Mesothelial cell of epicardium (in vitro differentiated cells): ENCODE data around the gene ZNF507. TPM values are rescaled to one million over a fixed set of nuclear protein-coding genes. Genes with fewer than 3 reads are reported as not detected.

Experiments
- DNase-seq, 2 experiments: peaks; one replicate each; pipeline ENCODE4 v3.0.0; 2021; ENCODE audit warnings: low spot score in 2 of 2; ENCODE audit not compliant: unreplicated experiment in 2 of 2
- H3K27ac Mint-ChIP-seq: 2 replicates; pipeline ENCODE4 v1.8.0; 2021; ENCODE audit warnings: mixed read lengths
- H3K27me3 Mint-ChIP-seq: 2 replicates; pipeline ENCODE4 v1.8.0; 2021; ENCODE audit warnings: low read depth, mixed read lengths
- H3K36me3 Mint-ChIP-seq: 2 replicates; pipeline ENCODE4 v1.8.0; 2021; ENCODE audit warnings: mixed read lengths
- H3K4me1 Mint-ChIP-seq: 2 replicates; pipeline ENCODE4 v1.8.0; 2021; ENCODE audit warnings: mixed read lengths
- H3K4me3 Mint-ChIP-seq: 2 replicates; pipeline ENCODE4 v1.8.0; 2021; ENCODE audit warnings: mild to moderate bottlenecking, moderate library complexity, mixed read lengths
- H3K9me3 Mint-ChIP-seq: 2 replicates; pipeline ENCODE4 v1.8.0; 2021; ENCODE audit warnings: mixed read lengths
- total RNA-seq: library from RNA; stranded (reverse); gene quantifications from 3 replicates; pipeline ENCODE4 v1.2.1, GENCODE V29; 2021
- TF ChIP-seq, protein P1 (sequence below): fragments of 200-600 bp; sonication (generic); IDR thresholded peaks from one replicate; pipeline ENCODE4 v1.5.0; 2021; ENCODE audit warnings: antibody characterized with exemption; ENCODE audit not compliant: unreplicated experiment

Gene ZNF507
- total RNA-seq, 1 donor from 2014 or later, result 33.6 TPM

DNA sequence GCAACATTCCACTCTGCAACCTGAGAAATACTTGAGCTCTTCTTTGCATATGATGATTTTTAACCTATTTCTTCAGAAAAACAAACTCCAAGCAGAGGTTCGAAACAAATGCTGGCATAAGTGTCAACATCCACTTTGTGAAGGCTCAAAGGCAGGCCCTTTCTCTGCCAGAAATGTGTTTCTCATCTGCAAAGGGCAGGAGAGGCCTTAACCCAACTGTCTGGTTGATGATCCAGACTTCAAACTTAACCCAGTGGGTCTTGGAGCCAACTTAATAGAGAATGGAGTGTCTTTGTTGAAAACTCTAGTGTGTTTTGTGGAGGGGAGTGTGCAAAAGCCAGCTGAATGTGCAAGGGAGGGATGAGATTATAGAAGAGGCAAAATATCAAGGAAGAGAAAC lies 28.3 kb upstream of the ZNF507 start:
- peaks cover 8% of the 10 kb centered on the region for H3K4me1 Mint-ChIP-seq
- no peaks in the 10 kb centered on the region for H3K36me3 Mint-ChIP-seq
- TF ChIP-seq, protein P1, sequence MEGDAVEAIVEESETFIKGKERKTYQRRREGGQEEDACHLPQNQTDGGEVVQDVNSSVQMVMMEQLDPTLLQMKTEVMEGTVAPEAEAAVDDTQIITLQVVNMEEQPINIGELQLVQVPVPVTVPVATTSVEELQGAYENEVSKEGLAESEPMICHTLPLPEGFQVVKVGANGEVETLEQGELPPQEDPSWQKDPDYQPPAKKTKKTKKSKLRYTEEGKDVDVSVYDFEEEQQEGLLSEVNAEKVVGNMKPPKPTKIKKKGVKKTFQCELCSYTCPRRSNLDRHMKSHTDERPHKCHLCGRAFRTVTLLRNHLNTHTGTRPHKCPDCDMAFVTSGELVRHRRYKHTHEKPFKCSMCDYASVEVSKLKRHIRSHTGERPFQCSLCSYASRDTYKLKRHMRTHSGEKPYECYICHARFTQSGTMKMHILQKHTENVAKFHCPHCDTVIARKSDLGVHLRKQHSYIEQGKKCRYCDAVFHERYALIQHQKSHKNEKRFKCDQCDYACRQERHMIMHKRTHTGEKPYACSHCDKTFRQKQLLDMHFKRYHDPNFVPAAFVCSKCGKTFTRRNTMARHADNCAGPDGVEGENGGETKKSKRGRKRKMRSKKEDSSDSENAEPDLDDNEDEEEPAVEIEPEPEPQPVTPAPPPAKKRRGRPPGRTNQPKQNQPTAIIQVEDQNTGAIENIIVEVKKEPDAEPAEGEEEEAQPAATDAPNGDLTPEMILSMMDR, result no peak
- H3K9me3 Mint-ChIP-seq, result no peaks in the 10 kb centered on the region
- no peak for DNase-seq
- H3K4me3 Mint-ChIP-seq, result no peak overlapping the region
- no peak overlapping the region for H3K27ac Mint-ChIP-seq
- H3K27me3 Mint-ChIP-seq, result peaks cover 10% of the 10 kb centered on the region

DNA sequence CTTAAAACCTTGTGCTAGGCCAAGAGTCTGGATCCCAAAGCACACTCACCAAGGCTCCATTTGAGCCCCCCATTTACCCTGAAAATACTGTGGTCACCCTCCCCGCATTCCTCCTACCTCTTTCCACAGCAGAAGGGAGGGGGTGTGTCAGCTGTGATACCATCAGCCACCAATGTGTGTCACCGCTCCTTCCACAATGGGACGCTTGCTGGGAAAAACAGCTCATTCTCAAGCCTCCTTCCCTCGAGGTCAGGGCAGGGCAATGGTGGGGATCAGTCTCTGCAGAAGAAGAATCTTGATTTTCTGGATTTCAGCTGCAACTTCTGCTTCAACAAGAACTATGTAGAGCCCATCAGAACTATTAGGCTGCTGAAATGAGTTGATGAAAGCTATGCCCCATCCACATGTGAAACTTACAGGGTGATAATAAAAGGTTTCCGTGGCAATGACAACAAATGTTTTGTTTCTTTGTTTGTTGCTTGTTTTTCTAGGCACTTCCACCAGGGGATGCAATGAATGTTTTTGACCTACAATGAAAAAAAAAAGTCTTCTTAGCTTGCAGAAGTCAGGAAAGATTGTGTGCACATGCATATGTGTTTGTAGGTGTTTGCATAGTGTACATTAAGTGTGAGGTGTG lies 26.4 kb upstream of the ZNF507 start:
- H3K36me3 Mint-ChIP-seq, result no peaks in the 10 kb centered on the region
- H3K4me1 Mint-ChIP-seq, result peaks cover 8% of the 10 kb centered on the region
- H3K27me3 Mint-ChIP-seq, result peaks cover 8% of the 10 kb centered on the region
- DNase-seq, result peak in 1 of 2 experiments; percentile 34
- no peaks in the 10 kb centered on the region for H3K9me3 Mint-ChIP-seq
- no peak overlapping the region for H3K4me3 Mint-ChIP-seq
- peak overlapping the region; percentile 26 for H3K27ac Mint-ChIP-seq
- TF ChIP-seq, protein P1, result no peak

DNA sequence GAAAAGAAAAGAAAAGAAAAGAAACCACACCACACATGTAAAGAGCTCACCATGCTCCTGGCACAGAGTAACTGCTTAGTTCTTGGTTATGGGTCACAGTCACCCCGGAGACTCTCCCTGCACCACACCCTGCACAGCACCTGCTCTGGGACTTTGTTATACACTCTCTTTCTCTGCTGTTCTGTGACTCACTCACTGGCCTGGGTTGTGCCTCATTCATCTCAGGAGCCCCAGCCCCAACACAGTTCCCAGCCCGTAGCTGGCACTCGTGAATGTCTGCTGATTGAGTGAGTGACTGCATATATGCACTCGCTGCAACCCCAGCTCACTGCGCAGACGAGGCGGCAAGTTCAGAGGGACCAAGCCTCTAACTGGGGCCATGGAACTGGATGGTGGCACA lies 22.9 kb upstream of the ZNF507 start:
- Mint-ChIP-seq H3K27me3 (peaks cover 19% of the 10 kb centered on the region), H3K27ac (no peak overlapping the region), H3K4me1 (peaks cover 10% of the 10 kb centered on the region), H3K4me3 (no peak overlapping the region), H3K36me3 (no peaks in the 10 kb centered on the region), H3K9me3 (no peaks in the 10 kb centered on the region)
- TF ChIP-seq, protein P1, result no peak
- DNase-seq, result peak in 1 of 2 experiments; percentile 30

DNA sequence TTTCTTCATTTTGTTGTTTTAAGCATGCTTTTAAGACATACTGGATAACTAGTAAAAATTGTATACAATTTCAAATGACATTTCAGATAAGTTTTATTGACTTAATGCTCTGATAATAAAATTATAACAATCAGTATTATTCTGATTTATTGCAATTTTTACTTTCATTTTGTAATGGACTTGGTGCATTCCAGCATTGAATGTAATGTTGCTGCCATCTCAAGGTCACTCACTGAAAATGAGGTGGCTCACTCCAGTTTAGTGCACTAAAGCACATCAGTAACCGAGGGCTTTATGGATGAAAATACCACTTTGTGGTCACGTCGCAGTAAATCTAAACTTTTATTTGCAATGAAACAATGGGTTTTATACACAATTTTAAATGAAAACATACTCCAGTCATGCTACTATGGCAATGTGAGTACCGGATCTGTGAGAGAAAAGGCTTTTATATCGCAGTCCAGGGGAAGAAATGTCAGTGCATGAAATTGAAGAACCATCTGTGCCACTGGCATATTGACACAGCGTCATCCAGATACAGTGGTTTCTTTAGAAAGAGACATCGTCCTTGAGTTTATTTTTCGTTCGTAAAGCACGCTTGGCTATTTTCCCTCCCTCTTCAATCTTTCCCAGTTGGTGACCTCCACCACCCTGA lies 20.7 kb upstream of the ZNF507 start:
- no peaks in the 10 kb centered on the region for H3K36me3 Mint-ChIP-seq
- DNase-seq, result no peak
- TF ChIP-seq, protein P1, result no peak
- no peaks in the 10 kb centered on the region for H3K9me3 Mint-ChIP-seq
- no peak overlapping the region for H3K27ac Mint-ChIP-seq
- peaks cover 2% of the 10 kb centered on the region for H3K4me1 Mint-ChIP-seq
- no peak overlapping the region for H3K4me3 Mint-ChIP-seq
- peaks cover 19% of the 10 kb centered on the region for H3K27me3 Mint-ChIP-seq

DNA sequence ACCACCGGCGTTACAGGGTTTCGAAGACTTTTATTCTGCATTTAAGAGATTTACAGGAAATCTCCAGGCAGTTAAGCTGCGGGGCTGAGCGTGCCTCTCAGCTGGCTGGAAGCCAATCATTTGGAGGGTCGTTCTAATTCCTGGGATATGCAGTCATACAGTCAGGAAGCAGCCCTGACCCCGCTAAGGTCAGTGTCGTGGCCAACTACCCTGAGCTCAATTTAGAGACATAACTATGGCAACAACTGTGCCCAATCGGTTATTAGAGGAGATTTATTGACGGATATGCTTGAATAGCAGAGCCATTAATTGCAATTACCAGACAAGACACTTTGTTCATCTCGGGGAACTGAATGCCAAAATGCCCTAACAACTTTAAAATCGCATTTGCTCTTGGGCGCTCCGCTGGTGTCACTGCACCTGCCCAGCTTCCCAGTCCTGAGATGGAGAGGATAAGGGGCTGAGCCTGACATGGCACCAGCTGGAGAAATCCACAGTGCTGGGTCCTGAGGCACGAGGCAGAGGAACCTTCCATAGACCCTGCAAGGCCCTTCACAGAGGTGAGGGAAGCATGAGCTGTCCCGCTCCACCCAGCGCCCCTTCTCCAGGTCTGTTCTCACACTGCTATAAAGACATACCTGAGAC lies 15.1 kb upstream of the ZNF507 start:
- Mint-ChIP-seq H3K36me3 (no peaks in the 10 kb centered on the region), H3K4me3 (no peak overlapping the region)
- TF ChIP-seq, protein P1, result no peak

More for the DNA sequence above, 15.1 kb upstream of the ZNF507 start:
- Mint-ChIP-seq H3K27ac (peak overlapping the region; percentile 37), H3K27me3 (peaks cover 16% of the 10 kb centered on the region), H3K4me1 (peaks cover 5% of the 10 kb centered on the region), H3K9me3 (no peaks in the 10 kb centered on the region)
- DNase-seq, result peak in 1 of 2 experiments; percentile 51
